Superior temporal gyrus (tissue), 1 donor: Measurements from ENCODE around the gene FZD2.
"Not testable (repeated sequence)": the region's sequence is repeated elsewhere in the genome, so short reads cannot be mapped to it uniquely, and the experiment has no call there.

ENCODE experiments used
- DNase-seq: peaks from one replicate; pipeline ENCODE4 v3.0.0-alpha.2; 2016; ENCODE audit errors: extremely low spot score

FZD2 gene

GRCh38 chr17:44575403-44575802 lies 18.1 kb downstream of the FZD2 start:
- no peak for DNase-seq

DNA sequence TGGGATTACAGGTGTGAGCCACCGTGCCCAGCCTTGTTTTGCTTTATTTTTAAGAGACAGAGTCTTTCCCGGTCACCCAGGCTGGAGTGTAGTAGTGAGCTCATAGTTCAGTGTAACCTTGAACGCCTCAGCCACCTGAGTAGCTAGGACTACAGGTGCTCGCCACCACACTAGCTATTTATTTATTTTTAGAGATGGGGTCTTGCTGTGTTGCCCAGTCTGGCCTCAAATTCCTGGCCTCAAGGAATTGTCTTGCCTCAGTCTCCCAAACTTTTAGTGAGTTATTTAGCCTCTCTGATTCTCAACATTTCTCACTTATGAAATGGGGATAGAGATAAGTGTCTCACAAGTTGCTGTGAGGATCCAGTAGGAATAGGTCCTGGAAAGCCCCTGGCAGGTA lies 21.7 kb downstream of the FZD2 start:
- DNase-seq, result no peak

DNA sequence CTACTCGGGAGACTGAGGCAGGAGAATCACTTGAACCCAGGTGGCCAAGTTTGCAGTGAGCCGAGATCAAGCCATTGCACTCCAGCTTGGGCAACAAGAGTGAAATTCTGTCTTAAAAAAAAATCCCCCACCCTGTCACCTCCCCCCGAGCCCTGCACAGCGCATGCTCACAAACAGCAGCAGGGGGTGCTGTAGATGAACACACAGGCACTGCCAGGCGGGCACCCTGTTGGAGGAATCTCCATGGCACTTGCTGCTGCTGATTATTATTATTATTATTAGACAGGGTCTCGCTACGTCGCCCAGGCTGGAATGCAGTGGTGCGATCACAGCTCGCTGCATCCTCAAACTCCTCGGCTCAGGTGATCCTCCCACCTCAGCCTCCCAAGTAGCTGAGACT lies 24.6 kb downstream of the FZD2 start:
- no peak for DNase-seq

- DNase-seq, result no peak
Observed at GRCh38 chr17:44584443-44584842, 27.2 kb downstream of the FZD2 start.

DNA sequence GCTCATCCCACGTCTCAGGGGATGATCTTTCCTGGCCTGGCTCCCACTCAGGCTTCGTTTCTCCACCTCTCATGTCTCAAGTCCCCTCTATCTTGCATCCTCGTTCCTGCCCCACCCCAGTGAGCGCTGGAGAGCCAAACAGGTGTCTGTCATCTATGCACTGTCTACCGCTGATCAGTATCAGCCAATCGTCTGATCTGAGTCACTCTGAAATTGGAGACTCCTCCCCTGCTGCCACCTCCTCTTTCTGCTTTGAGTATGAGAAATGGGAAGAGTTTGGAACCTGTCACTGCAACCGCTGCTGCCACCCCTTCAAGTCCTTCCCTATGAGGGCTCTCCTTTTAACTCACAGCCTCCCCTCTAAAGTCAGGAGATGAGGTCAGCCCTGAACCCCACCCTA lies 28.0 kb downstream of the FZD2 start:
- no peak for DNase-seq

GRCh38 chr17:44587339-44587738 lies 30.1 kb downstream of the FZD2 start:
- no peak for DNase-seq

DNA sequence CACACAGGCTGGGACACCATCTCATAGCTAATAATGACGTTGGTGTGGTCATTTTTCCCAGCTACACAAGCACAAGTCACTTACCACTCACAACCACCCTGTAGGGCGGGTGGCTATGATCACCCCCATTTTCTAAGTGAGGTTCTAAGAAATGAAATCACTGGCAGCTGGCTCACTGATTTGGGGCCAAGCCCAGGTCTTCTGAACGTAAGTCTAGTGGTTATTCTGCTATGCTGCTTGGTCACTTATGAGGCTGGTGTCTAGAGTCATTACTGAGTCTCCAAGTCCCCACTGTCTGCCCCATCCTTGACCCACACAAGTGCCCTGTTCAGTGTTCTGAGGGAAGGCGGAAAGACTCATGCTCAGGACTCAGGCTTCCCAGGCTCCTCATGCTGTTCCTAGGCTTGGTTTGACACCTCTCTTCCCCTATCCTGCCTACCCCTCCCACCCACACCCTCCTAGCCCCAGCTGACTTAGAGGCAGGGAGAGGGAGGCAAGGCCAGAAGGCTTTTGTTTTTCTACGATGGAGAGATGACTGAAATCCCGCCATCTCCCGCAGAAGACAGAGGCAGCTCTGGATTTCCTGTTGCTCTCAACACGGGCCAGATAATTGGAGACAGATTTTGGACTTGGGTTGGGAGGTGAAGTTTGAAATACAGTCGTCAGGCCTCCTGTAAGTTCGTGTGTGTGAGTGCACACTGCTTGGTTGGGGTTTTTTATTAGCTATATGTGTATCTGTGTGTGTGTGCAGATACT lies 32.2 kb downstream of the FZD2 start:
- no peak for DNase-seq

- not testable (repeated sequence) for DNase-seq
Observed at GRCh38 chr17:44590072-44590462, 32.8 kb downstream of the FZD2 start.

DNA sequence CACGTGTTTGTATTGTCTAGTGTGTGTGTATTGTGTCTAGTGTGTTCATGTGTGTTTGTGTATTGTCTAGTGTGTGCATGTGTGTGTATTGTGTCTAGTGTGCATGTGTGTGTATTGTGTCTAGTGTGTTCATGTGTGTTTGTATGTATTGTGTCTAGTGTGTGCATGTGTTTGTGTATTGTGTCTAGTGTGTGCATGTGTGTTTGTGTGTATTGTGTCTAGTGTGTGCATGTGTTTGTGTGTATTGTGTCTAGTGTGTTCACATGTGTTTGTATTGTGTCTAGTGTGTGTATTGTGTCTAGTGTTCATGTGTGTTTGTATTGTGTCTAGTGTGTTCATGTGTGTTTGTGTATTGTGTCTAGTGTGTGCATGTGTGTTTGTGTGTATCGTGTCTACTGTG lies 33.5 kb downstream of the FZD2 start:
- not testable (repeated sequence) for DNase-seq

- no peak for DNase-seq
Observed at GRCh38 chr17:44591206-44591605, 33.9 kb downstream of the FZD2 start.

DNA sequence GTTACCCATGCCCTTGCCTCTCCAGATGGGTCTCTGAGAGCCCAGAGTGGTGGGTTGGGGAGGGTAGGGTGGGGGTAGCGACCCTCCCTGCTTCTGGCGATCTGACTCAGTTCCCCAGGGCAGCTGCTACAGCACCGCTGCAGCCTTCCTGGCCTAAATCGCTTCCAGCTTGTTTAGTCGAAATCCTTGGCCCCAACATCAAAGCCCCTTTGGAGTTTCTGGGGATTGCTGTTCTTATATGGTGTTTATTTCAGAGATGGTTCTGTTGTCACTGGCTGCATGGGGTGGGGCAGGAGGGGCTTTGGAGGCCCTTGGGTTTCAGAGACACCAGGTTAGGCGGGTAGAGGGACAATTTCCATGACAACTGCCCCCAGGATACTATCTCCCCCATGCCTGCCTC lies 35.9 kb downstream of the FZD2 start:
- DNase-seq, result no peak

DNA sequence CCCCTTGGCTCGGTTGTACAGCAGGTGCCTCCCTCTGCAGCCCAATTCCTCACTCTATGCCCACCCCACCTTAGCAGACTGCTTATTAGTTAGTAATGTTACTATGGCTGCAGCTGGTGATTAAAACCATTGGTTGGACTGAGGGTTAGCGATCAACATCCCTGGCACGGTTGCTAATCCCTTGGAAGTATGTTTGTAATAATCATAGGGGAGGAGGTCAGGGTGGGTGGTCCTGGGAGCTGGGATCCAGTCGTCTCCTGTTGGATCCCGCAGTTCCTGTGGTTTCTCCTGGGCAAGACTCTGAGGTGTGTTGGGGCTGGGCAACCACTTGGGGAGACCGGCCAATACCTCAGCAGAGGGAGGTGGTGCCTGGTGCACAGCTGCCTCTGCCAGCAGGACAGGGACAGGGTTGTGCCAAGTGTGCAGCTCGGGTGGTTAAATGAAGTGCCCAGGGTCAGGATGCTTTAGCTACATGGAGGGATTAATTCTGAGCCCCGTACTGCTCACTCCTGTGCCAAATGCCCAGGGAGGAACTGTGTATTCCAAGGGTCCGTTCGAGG lies 38.0 kb downstream of the FZD2 start:
- no peak for DNase-seq

- DNase-seq, result no peak
Observed at GRCh38 chr17:44598329-44598728, 41.0 kb downstream of the FZD2 start.

DNA sequence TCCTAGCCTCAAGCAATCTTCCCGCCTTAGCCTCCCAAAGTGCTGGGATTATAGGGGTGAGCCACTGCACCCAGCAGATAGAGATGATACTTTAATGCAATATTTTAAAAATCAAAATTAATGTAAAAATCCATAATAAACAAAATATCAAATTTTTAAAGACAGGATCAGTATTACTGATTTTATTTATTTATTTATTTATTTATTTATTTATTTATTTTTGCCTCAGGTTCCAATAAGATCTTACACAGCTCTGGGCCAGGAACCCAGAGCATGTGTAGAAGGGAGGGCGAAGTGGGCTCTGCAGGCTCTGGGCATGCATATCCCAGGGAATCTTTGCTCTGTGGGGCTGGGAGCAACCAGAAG lies 41.6 kb downstream of the FZD2 start:
- DNase-seq, result no peak

DNA sequence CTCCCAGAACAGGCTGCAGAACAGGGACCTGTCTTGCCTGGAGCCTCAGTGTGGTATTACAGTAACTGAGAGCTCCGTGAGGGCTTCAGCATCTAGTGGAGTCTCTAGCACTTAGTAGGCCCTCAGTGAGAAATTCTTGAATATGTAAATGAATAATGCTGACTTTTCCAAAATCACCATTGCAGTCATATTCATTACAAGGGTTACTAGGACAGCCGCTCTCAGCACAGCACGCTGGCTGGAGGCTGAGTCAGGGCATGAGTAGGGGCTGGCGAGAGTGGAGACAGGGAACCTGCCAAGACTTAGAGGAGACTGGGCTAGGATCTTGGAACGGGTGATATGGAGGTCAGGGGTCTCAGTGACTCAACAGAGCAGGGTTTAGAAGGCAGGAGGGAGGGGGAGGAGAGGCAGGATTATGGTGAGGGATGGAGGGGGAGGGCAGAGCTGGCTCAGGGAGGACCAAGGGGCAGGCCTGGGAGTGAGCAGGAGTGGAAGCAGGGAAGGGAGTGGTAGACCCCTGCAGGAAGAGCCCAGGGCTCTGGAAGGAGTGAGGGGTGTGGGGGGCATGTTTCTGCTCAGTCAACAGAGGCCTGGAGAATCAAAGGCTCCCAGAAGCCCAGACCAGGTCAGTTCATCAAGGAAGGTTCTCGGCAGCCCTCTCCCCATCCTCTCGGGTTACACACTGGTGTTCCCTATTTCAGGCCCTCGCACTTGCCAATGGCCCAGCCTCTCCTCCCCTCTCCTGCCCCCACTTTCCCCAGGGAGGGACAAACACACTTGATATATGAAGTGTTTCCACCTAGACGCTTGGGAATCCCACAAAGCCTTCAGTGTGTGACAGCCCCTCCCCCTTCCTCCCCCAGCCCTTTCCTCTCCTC lies 42.3 kb downstream of the FZD2 start:
- no peak for DNase-seq

DNA sequence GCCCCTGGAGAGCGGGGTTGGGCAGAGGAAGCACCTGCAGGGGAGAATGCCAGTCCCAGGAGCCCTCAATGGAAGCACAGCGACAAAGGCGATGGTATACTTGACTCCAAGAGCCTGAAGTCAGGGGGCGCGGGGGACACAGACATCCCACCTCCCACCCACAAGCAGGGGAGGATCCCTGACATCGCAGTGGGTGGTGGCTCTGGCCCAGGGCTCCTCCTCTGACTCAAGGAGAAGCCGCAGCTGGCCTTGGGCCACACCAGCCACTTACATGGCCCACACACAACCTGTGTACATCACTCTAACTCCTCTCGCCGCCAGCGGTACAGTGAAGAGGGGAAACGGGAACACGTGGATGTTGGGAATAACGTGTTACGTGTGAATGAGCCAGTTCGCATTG lies 44.3 kb downstream of the FZD2 start:
- no peak for DNase-seq

DNA sequence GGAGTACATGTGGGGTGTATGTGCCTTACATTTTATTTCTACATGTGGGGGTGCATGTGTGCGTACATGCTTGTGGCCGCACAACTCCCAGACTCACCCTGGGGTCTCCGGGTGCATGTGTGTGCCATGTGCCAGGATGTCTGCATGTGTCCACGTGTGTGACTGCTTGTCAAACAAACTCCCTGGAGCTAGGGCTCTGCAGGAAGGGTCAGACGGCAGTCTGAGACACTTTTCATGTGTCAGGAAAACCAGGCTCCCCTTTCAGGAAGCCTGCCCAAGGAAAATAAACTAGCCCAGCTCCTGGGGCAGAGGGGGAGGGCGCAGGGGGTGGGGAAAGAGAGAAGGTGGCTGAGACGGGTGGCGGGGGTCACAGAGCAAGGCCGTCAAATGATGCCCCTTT lies 44.7 kb downstream of the FZD2 start:
- no peak for DNase-seq

- DNase-seq, result no peak
Observed at GRCh38 chr17:44602390-44602789, 45.1 kb downstream of the FZD2 start.

- DNase-seq, result no peak
Observed at GRCh38 chr17:44602970-44603369, 45.7 kb downstream of the FZD2 start.

- no peak for DNase-seq
Observed at GRCh38 chr17:44604116-44604761, 47.0 kb downstream of the FZD2 start.

DNA sequence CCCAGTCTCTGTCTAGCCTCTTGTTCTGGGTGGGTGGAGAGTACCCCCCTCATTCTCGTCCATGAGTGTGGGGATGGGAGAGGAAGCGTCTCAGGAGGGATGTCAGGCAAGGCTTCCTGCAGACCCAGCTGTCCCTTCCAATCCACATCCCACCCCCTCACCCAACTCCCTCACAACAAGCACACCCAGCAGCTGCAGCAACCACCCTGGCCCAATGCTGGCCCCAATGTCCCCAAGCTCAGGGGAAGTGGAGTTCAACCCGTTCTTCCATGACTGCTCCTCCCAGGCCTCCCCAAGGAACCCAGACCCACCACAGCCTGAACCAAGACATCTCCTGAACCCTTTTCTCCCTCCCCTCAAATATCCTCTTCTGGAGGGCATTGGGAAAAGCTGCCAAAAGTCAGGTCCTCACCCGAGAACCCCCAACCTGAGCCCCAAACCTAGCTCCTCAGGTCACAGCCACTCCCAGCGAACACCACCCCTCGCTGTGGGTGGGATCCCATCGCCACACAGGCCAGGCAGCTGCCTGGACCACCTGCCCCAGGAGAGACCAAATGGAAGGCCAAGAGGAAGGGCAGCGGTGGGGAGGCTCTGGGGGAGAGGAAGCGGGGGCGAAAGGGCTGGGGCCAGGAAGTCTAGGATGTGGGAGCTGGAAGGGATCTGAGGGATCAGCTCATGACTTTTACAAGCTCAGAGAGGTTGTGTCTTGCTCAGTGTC lies 47.6 kb downstream of the FZD2 start:
- DNase-seq, result no peak

DNA sequence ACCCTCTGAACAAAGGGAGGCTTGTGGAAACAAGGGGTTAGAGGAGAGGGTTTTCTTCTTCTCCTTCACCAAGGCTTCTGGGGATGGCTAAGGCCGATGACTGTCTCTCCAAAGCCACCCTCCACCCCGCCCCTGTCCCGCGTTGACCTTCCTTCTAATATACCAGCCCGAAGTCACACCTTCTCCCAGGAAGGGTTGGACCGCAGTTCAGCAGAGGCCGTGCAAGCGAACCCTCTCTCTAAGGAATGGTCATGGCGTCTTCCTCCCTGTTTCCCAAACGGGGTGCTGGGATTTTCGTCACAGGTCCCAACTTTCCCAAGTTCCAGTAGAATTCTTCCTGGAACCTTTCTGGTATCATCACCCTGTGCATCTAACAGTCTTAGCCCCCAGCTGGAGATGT lies 49.4 kb downstream of the FZD2 start:
- DNase-seq, result no peak
